Endothelial cell of umbilical vein (primary cell): ENCODE data around the gene GDPD3. TPM values are rescaled to one million over a fixed set of nuclear protein-coding genes. Genes with fewer than 3 reads are reported as not detected.

Experiments
- BruUV-seq: library from RNA; stranded (reverse); fragments of 400-500 nt; replicated peaks from 2 replicates; lab custom pipeline; 2021; lab: Mats Ljungman, UMichigan
- CTCF ChIA-PET: fragments of 300-600, 350-600 bp; sonication (Branson Sonifier 250); formaldehyde crosslinking; loops from one replicate; lab custom pipeline; 2021; ENCODE audit warnings: antibody characterized with exemption, inconsistent platforms; lab: Charles Lee
- POLR2A ChIA-PET: fragments of 300-600, 350-600 bp; sonication (Branson Sonifier 250); formaldehyde crosslinking; loops from one replicate; lab custom pipeline; 2021; ENCODE audit warnings: antibody characterized with exemption, inconsistent platforms; lab: Charles Lee
- DNase-seq: peaks from one replicate; pipeline ENCODE4 v3.0.0-alpha.2; 2011; ENCODE audit warnings: low read depth, low spot score
- FAIRE-seq: peaks from 2 replicates; lab custom pipeline; 2011; peaks lifted over from hg19 to GRCh38; lab: Jason Lieb, UNC
- H2AFZ ChIP-seq: 2 replicates; pipeline ENCODE4 v1.6.0; 2012; ENCODE audit warnings: low read depth, low read length, control low read depth, inconsistent platforms
- H3K27ac ChIP-seq: 2 replicates; pipeline ENCODE4 v1.5.1; 2011; ENCODE audit warnings: low read depth, mild to moderate bottlenecking, control low read depth, low read length, moderate library complexity; ENCODE audit not compliant: insufficient read depth
- H3K27me3 ChIP-seq, 2 experiments: 2 replicates each; pipeline versions ENCODE4 v1.6.0 to v1.6.1; 2011; ENCODE audit warnings: low read length in 2 of 2, mixed read lengths in 1 of 2; ENCODE audit not compliant: control insufficient read depth in 2 of 2, insufficient read depth in 2 of 2
- H3K36me3 ChIP-seq, 2 experiments: 2 replicates in 1 of 2; 3 replicates in 1 of 2; pipeline ENCODE4 v1.5.1; 2011; ENCODE audit warnings: low read length in 2 of 2, mild to moderate bottlenecking in 1 of 2, moderate library complexity in 1 of 2; ENCODE audit not compliant: control insufficient read depth in 2 of 2, insufficient read depth in 2 of 2; ENCODE audit errors: extremely low read depth in 1 of 2
- H3K4me1 ChIP-seq: 3 replicates; pipeline ENCODE4 v1.5.1; 2011; ENCODE audit warnings: mild to moderate bottlenecking, low read length; ENCODE audit not compliant: control insufficient read depth, insufficient read depth; ENCODE audit errors: extremely low read depth
- H3K4me2 ChIP-seq: 2 replicates; pipeline ENCODE4 v1.6.1; 2011; ENCODE audit warnings: low read length, control low read depth, mixed read lengths; ENCODE audit not compliant: insufficient read depth
- H3K4me3 ChIP-seq, 3 experiments: fragments of 200-600 bp in 1 of 3; sonication (generic), shearing (Covaris generic) in 1 of 3; replicated peaks in 1 of 3; 2 replicates each; pipeline ENCODE4 v1.5.1; 2011 to 2016; ENCODE audit warnings: control low read depth in 3 of 3, low read length in 3 of 3, mild to moderate bottlenecking in 2 of 3, inconsistent platforms in 1 of 3, low read depth in 1 of 3, moderate library complexity in 1 of 3; ENCODE audit not compliant: insufficient read depth in 1 of 3
- H3K79me2 ChIP-seq: 2 replicates; pipeline ENCODE4 v1.6.0; 2012; ENCODE audit warnings: low read length, inconsistent platforms; ENCODE audit not compliant: control insufficient read depth, insufficient read depth
- H3K9ac ChIP-seq: replicated peaks from 2 replicates; pipeline ENCODE3; 2011; ENCODE audit warnings: low read length, control low read depth; ENCODE audit not compliant: insufficient read depth; ENCODE audit errors: extremely low read depth
- H3K9me1 ChIP-seq: replicated peaks from 3 replicates; pipeline ENCODE4 v1.6.0; 2011; ENCODE audit warnings: mild to moderate bottlenecking, low read length; ENCODE audit not compliant: control insufficient read depth, insufficient read depth; ENCODE audit errors: extremely low read depth
- H3K9me3 ChIP-seq: replicated peaks from 2 replicates; pipeline ENCODE4 v1.5.1; 2012; ENCODE audit warnings: low read length, inconsistent platforms; ENCODE audit not compliant: control insufficient read depth, insufficient read depth
- H4K20me1 ChIP-seq: replicated peaks from 2 replicates; pipeline ENCODE3; 2011; ENCODE audit warnings: mild to moderate bottlenecking, low read length; ENCODE audit not compliant: control insufficient read depth, insufficient read depth; ENCODE audit errors: extremely low read depth
- EZH2 ChIP-seq: IDR thresholded peaks from 2 replicates; pipeline ENCODE4 v1.6.1; 2012; ENCODE audit warnings: borderline replicate concordance, low read depth, mild to moderate bottlenecking, moderate library complexity, low read length, inconsistent platforms; ENCODE audit not compliant: severe bottlenecking
- FOS ChIP-seq: IDR thresholded peaks from 2 replicates; pipeline ENCODE4 v1.6.1; 2011; ENCODE audit warnings: mild to moderate bottlenecking, low read length, moderate library complexity, borderline replicate concordance; ENCODE audit not compliant: insufficient read depth
- GATA2 ChIP-seq: IDR thresholded peaks from 2 replicates; pipeline ENCODE4 v1.7.0; 2011; ENCODE audit warnings: low read depth, mild to moderate bottlenecking, moderate library complexity, mixed read lengths, low read length; ENCODE audit not compliant: insufficient read length, insufficient read depth
- JUN ChIP-seq: IDR thresholded peaks from 2 replicates; pipeline ENCODE4 v1.6.1; 2011; ENCODE audit warnings: borderline replicate concordance, low read depth; ENCODE audit not compliant: insufficient read length, insufficient read depth
- MYC ChIP-seq: IDR thresholded peaks from one replicate; pipeline ENCODE4 v1.6.1; 2011; ENCODE audit warnings: mild to moderate bottlenecking, low read depth, low read length
- POLR2A ChIP-seq: IDR thresholded peaks from 2 replicates; pipeline ENCODE4 v1.6.1; 2012; ENCODE audit warnings: low read depth, mild to moderate bottlenecking, control low read depth, low read length
- POLR2AphosphoS5 ChIP-seq: IDR thresholded peaks from 2 replicates; pipeline ENCODE4 v1.6.1; 2012; ENCODE audit warnings: low read depth, mild to moderate bottlenecking, control low read depth, low read length, moderate library complexity; ENCODE audit not compliant: insufficient read depth
- dilution Hi-C: fragments of 300-500 bp; cut with MboI; formaldehyde crosslinking; loops from one replicate; pipeline ENCODE4 v1.15.0; 2019; ENCODE audit warnings: low sequenced_read_pairs; ENCODE audit not compliant: extremely low pct_ligation_motif_present
- intact Hi-C: fragments of 100-400 bp; cut with micrococcal nuclease; formaldehyde crosslinking; loops from one replicate; pipeline ENCODE4 v1.10.0; 2022
- polyA plus RNA-seq, 4 experiments: library from polyadenylated mRNA; depleted of rRNA in 3 of 4; stranded (reverse) in 3 of 4; unstranded in 1 of 4; fragments of >200 nt; gene quantifications; 2 replicates each; pipeline versions ENCODE4 v1.2.1 to v1.2.3, GENCODE V29; 2011 to 2012; ENCODE audit warnings: missing spikeins in 1 of 4
- total RNA-seq: library from RNA; stranded (reverse); gene quantifications from 2 replicates; pipeline ENCODE4 v1.2.3, GENCODE V29; 2021
- TF ChIP-seq, protein P1 (sequence below): IDR thresholded peaks from 2 replicates; pipeline ENCODE4 v1.6.1; 2011; ENCODE audit not compliant: insufficient read depth, insufficient read length
- TF ChIP-seq, protein P2 (sequence below), 2 donors: IDR thresholded peaks; 1 replicate in 1 of 2; 2 replicates in 1 of 2; pipeline ENCODE4 v1.5.1; 2011; ENCODE audit warnings: low read length in 2 of 2, mild to moderate bottlenecking in 2 of 2, moderate library complexity in 2 of 2, control low read depth in 1 of 2, inconsistent platforms in 1 of 2, low read depth in 1 of 2; ENCODE audit not compliant: insufficient read depth in 1 of 2; ENCODE audit errors: extremely low read depth in 1 of 2

Gene GDPD3
- total and polyA plus RNA-seq, 2 donors (not counting 3 experiments of a cell fraction or from before 2014, with no cell fraction given), result 8.0 to 18.6 TPM

DNA sequence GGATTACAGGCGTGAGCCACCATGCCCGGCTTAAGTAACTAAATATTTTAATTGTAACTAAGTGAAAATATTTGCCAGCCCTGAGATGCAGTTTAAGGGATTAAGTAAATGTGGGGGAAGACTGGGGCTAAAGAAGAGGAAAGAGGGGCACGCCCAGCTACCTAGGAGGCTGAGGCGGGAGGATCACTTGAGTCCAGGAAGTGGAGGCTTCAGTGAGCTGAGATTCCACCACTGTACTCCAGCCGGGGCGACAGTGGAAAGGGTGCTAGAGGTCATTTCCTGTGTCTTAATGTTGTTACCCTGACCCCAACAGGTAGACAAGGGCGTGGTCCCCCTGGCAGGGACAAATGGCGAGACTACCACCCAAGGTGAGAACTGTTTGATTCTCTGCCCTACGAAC lies 45.0 kb downstream of the GDPD3 start:
- Histone ChIP-seq H4K20me1 (no peaks in the 10 kb centered on the region), H3K36me3 (peaks cover 24 to 42% of the 10 kb centered on the region in 2 experiments), H3K9ac (no peak overlapping the region), H3K4me2 (no peak overlapping the region), H3K9me1 (no peaks in the 10 kb centered on the region), H3K9me3 (no peaks in the 10 kb centered on the region), H3K4me1 (peaks cover 28% of the 10 kb centered on the region), H3K79me2 (peaks cover 46% of the 10 kb centered on the region), H3K4me3 (no peak overlapping the region), H3K27me3 (no peaks in the 10 kb centered on the region), H3K27ac (no peak overlapping the region), H2AFZ (no peak overlapping the region)
- BruUV-seq, result no TSS peak
- CTCF ChIA-PET, result interaction anchor here (1.6 to 1.8 kb wide), 2 partner anchors 13 to 24 kb away, joined by 5 to 9 read pairs; partner anchors contain the start of gene TBX6
- TF ChIP-seq MYC (no peak), GATA2 (no peak), POLR2A (no peak), POLR2AphosphoS5 (no peak), FOS (no peak), JUN (no peak), EZH2 (no peak)
- TF ChIP-seq, protein P1, sequence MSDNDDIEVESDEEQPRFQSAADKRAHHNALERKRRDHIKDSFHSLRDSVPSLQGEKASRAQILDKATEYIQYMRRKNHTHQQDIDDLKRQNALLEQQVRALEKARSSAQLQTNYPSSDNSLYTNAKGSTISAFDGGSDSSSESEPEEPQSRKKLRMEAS, result no peak
- TF ChIP-seq, protein P2, sequence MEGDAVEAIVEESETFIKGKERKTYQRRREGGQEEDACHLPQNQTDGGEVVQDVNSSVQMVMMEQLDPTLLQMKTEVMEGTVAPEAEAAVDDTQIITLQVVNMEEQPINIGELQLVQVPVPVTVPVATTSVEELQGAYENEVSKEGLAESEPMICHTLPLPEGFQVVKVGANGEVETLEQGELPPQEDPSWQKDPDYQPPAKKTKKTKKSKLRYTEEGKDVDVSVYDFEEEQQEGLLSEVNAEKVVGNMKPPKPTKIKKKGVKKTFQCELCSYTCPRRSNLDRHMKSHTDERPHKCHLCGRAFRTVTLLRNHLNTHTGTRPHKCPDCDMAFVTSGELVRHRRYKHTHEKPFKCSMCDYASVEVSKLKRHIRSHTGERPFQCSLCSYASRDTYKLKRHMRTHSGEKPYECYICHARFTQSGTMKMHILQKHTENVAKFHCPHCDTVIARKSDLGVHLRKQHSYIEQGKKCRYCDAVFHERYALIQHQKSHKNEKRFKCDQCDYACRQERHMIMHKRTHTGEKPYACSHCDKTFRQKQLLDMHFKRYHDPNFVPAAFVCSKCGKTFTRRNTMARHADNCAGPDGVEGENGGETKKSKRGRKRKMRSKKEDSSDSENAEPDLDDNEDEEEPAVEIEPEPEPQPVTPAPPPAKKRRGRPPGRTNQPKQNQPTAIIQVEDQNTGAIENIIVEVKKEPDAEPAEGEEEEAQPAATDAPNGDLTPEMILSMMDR (IDR thresholded peaks at IDR 0.05; ENCODE audit: extremely low read depth in 1 of 2, insufficient read depth in 1 of 2, low read depth in 1 of 2, low read length in 2 of 2), result no peak
- intact Hi-C loops, result no loop called here
- FAIRE-seq (no peak), DNase-seq (no peak)
- dilution Hi-C loops, result no loop called here
- POLR2A ChIA-PET, result no interaction called here
